SK-N-MC (cell line): ENCODE data around the gene ANO2.

ENCODE experiments used
- EZH2 ChIP-seq: fragments of 200-600 bp; sonication (generic); IDR thresholded peaks from one replicate; pipeline ENCODE4 v1.6.1; 2017; ENCODE audit warnings: antibody characterized with exemption
- POLR2AphosphoS5 ChIP-seq: IDR thresholded peaks from 2 replicates; pipeline ENCODE4 v1.6.1; 2012; ENCODE audit warnings: mild to moderate bottlenecking, low read depth, low read length, borderline replicate concordance

- TF ChIP-seq EZH2 (no peak), POLR2AphosphoS5 (no peak)
Observed at GRCh38 chr12:5570416-5570815, 374.6 kb downstream of the ANO2 start.
